ENCODE results near the gene LCNL1.
"Not testable (repeated sequence)": the region's sequence is repeated elsewhere in the genome, so short reads cannot be mapped to it uniquely, and the experiment has no call there.

Gene LCNL1

DNA sequence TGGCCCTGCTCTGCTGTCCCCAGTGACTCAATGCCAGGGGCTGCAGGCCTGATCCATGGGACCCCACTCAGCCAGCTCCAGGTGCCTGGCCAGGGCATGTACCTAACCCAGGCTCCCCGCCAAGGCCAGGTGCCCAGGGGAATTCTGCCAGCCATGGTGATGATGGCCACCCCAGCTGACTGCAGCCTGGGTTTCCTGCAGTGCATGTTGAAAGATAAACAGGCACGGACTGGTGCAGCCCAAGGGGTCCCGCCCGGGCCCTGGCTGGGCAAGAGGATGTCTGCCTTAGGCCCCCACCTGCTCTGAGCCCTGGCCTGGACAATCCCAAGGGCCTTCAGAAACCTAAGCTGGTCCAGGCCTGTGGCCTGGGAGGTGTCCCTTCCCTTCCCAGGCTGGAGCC lies 44.0 kb downstream of the LCNL1 start:
- no peak for TF ChIP-seq POLR2A (IDR thresholded peaks at IDR 0.05; ENCODE audit: low read depth, low read length)
- DNase-seq (ENCODE audit: insufficient read length, low spot score): no peak
- no peak for FAIRE-seq

DNA sequence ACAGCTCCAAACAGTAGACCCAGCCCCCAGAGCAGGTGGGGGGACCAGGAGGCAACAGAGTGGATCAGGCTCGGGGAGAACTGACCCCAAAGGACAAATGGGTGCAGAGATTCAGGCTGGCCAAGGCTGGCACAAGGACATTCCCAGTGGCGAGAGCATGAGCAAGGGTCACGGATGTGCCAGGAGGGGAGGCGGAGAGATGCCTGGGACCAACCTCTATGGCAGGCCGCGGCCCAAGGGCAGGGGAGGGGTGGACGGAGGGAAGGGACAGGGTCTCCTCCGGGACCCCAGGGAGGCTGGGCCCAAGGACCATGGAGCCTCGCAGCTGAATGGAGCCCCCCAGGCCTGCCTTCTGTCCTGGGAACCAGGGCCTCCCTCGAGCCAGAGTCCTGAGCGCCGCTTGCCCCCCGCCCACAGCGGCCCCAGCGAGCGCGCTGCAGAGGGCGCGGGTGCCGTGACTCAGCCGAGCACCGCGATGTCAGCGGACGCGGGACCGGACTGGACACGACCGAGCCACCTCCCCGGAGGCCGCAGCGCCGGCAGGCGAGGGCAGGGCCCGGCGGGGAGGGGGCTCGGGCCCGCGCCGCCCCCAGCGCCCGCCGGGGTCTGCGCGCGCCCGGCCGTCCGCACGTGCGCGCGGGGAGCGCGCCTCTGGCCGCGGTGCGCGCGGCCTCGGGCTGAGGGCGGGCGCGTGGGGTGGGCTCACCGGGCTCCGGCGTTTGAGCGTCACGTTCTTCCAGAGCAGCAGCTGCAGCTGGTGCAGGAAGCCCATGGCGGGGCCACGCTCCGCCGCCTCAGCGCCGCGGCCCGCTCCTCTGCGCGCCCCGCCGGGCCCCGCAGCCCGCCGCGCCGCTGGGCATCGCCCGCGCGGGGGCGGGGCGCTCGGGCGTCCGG lies 44.8 kb downstream of the LCNL1 start, which contains the start of gene ABCA2:
Gene ABCA2 (minus strand): TSS at position 869 of the 894 bp plus-strand sequence. CDS start 97 bp downstream, at position 772.
- peak; percentile 51 for TF ChIP-seq POLR2A (IDR thresholded peaks at IDR 0.05; ENCODE audit: low read depth, low read length)
- FAIRE-seq (no peak), DNase-seq (ENCODE audit: insufficient read length, low spot score) (peak; percentile 85)

DNA sequence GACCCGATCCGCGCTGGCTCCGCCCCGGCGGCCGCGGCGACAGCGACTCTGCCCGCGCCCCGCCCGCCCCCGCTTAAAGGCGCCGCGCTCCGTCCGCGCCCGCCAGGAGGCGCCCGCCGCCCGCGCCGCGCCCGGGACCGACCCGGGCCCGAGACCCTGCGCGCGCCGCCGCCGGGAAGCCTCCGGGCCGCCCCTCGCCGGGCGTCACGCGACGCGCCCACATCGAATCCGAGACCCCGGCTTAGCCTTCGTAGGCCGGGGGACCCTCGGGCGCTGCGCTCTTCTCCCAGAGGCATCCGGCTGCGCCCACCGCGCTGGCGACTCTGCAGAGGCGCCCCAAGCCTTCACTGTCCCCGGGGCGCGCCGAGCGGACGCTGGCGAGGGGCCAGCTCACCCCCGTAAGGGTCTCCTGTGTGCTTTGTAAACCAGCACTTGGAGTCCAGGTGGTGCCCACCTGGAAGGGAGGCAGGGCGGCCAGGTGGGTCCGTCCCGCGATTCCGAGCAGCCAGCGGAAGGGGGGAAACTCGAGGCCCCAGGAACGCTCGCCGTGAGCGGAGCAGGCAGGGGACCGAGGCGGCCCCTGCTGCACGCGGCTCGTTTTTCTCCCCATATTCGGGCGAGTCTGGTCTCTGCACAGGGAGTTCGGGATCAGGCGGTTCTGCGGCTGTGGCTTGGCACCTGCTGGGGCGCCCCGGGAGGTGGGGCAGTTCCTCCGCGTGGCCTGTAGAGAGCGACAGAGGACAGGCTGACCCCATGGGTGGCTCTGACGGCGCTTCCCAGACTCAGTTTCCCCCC lies 45.7 kb downstream of the LCNL1 start:
- DNase-seq (ENCODE audit: insufficient read length, low spot score): peak; percentile 93
- no peak for FAIRE-seq
- TF ChIP-seq POLR2A (IDR thresholded peaks at IDR 0.05; ENCODE audit: low read depth, low read length): no peak

DNA sequence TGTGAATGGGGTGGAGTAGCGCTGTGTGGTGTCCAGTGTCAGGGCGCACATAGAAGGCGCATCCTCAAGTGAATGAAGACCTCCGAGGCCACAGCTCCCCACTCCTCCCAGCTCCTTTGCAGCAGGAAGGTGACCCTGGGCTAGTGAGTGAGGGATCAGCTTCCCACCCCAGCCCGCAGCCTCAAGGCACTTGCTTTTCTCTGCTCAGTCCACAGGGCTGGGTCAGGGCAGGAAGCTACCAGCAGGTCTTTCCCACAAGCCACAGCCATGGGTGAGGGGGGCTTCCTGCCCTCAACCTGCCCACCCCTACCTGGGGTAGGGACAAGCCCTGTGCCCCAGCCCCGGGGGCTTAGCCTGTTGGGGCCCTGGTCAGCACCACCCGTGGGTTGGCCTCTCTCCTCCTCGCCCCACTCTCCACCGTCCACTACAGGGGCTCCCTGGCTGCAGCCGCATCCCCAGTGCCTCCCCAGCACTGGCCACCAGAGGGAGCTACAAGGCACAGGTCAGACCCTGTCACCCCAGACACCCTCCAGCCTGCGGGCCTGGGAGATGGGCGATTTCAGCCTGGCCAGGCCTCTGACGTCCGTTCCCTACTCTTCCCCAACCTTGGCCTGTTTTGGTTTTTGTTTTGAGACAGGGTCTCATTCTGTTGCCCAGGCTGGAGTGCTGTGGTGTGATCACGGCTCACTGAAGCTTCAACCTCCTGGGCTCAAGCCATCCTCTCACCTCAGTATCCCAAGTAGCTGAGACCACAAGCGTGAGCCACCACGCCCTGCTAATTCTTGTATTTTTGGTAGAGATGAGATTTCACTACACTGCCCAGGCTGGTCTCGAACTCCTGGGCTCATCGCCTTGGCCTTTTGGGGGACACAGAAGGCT lies 46.5 kb downstream of the LCNL1 start:
- FAIRE-seq (peak; percentile 65), DNase-seq (ENCODE audit: insufficient read length, low spot score) (peak; percentile 97)
- TF ChIP-seq POLR2A (IDR thresholded peaks at IDR 0.05; ENCODE audit: low read depth, low read length): no peak

DNA sequence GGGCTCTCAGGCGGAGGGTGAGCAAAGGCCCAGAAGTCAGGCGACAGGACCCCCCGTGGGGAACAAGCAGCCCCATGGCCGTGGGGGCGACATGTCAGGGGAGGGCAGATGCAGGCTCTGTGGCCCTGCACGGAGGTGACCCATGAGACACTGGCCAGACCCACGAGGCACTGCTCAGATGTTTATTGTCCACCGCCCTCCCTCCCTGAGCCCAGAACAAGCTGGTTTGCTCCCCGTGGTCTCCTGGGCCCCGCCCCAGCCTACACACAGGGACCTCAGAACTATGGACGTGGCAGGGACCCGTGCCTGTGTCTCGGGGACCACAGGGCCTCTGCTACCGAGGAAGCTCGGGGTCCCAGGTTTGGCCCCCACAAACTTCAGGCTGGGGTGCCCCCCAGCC lies 47.2 kb downstream of the LCNL1 start:
- no peak for FAIRE-seq
- no peak for DNase-seq (ENCODE audit: insufficient read length, low spot score)
- no peak for TF ChIP-seq POLR2A (IDR thresholded peaks at IDR 0.05; ENCODE audit: low read depth, low read length)

DNA sequence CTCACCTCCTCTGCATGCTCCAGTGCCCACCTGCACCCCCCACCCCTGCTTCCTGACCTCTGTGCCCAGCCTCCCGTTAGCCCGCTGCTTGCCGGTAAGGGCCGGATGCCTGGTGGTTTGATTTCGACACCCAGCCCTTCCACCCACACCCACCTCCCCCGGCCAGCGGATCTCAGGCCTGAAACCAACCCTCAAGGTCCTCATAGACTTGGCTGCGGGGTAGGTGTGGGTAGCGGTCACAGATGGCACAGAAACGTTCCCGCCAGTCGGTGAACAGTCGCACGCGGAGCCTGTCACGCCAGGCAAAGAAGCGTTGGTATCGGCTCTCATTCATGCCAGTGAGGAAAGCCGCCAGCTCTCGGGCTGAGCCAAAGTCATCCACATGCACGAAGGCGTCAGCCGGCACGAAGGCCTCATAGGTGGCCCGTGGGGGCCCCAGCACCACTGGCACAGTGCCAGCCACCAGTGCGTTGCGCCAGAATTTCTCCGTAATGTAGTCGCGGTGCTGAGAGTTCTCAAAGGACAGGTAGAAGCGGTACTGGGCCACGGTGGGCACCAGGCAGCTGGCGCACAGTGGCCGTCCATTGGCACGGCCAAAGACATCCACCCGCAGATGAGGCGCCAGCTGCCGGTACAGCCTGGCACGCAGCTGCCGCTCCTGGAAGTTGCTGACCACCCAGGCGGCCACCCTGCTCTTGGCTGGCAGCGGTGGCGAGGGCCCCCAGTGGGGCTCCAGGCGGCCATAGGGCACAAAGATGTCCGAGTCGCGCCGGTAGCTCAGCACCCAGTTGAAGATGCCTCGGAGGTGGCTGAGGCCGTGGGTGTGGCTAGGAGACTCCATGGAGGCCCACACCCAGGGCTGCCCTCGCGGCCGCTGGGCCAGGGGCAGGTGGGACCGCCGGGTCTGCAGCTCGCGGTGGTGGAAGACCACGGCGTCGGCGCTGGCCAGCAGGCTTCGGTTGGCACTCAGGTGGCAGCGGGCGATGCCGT lies 48.0 kb downstream of the LCNL1 start:
- TF ChIP-seq POLR2A (IDR thresholded peaks at IDR 0.05; ENCODE audit: low read depth, low read length): no peak
- DNase-seq (ENCODE audit: insufficient read length, low spot score) (no peak), FAIRE-seq (no peak)

DNA sequence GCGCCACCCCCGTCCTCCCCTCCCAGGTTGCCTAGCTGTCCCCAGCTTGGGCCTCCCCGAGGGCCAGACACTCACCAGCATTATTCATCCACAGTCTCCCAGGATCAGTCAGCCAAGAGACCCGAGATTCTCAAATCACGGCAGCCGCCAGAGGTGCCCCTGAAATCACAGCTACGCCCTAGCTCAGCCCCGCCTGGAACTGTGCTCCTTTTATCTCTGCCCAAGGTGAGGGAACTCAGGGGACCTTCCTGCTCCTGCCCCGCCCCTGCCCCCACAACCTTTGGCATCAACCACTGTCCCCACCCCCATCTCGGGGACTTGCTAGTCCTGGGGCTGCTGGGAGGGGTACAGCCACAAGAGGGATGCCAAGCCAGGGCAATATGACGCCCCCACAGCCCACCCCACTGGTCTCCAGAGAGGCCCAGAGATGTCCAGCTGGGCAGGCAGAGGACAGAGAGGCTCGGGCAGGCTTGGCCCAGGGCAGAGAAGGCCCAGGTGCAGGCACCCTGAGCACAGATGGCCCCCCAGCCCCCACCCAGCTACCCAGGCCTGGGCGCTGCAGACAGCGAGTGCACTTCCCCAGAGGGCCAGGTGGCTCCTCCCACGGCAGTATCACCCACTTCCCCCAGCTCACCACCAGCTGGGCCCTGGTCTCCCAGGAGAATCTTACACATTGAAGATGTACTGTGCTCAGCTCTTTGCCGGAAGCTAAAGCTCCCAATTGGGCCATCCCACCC lies 49.3 kb downstream of the LCNL1 start, which contains the start of gene FUT7:
Gene FUT7 (minus strand): TSS at position 185 of the 737 bp plus-strand sequence. CDS start 97 bp downstream, at position 88.
- TF ChIP-seq POLR2A (IDR thresholded peaks at IDR 0.05; ENCODE audit: low read depth, low read length): no peak
- no peak for FAIRE-seq
- no peak for DNase-seq (ENCODE audit: insufficient read length, low spot score)

DNA sequence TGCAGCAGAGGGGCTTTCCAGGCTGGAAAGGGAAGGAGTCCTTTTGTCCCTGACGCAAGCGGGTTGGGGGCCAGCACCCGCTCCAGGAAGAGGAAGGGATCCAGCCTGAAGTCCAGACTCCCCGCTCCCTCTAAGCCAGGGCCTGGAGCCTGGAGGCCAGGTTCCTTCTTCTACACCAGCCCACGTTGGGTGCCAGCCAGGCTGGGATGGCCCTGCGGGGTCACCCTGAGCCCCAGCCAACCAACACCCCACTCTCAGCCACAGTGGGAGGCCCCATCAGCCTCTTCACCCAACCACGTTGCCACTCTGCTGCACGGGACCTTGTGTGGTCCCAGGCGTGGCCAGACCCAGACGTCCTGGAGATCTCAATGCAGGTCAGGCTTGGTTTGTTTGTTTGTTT lies 50.1 kb downstream of the LCNL1 start:
- FAIRE-seq (no peak), DNase-seq (ENCODE audit: insufficient read length, low spot score) (no peak)
- TF ChIP-seq POLR2A (IDR thresholded peaks at IDR 0.05; ENCODE audit: low read depth, low read length): no peak

DNA sequence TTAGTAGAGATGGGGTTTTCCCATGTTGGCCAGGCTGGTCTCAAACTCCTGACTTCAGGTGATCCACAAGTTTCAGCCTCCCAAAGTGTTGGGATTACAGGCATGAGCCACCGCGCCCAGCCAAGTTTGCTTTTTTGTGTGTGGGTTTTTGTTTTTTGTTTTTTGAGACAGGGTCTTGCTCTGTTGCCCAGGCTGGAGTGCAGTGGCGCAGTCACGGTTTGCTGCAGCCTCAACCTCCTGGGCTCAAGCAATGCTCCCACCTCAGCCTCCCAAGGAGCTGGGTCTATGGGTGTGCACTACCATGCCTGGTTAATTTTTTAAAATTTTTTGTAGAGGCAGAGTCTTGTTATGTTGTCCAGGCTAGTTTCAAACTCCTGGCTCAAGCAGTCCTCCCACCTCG lies 50.7 kb downstream of the LCNL1 start:
- not testable (repeated sequence) for FAIRE-seq; DNase-seq (ENCODE audit: insufficient read length, low spot score)

DNA sequence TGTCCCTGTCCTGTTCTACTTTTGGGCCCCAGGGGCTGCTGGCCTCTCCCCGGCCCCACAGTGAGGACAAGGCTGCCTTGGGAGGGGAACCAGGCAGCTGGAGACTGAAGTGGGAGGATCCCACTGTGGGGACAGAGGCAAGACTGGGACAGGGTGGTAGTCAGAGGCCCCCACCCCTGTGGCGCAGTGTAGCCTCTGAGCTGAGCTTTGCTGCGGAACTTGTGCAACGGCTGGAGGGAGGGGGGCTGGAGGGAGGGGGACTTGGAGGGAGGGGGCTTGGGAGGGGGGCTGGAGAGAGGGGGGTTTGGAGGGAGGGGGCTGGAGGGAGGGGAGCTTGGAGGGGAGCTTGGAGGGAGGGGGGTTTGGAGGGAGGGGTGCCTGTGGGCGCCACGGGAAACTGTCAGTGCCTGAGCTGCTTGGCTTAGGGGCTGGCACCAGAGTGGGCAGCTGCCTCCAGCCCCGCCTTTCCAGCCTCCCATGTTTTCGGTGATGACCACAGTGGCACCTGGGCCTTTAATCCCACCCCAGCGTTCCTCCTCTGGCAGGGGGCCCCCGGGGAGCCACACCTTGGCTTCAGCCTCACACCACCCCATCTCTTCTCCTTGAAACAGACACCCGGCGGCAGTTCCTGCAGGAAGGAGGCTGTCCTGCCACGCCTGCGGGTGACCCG lies 51.4 kb downstream of the LCNL1 start:
- FAIRE-seq: no peak
- DNase-seq (ENCODE audit: insufficient read length, low spot score): peak; percentile 86
- no peak for TF ChIP-seq POLR2A (IDR thresholded peaks at IDR 0.05; ENCODE audit: low read depth, low read length)

DNA sequence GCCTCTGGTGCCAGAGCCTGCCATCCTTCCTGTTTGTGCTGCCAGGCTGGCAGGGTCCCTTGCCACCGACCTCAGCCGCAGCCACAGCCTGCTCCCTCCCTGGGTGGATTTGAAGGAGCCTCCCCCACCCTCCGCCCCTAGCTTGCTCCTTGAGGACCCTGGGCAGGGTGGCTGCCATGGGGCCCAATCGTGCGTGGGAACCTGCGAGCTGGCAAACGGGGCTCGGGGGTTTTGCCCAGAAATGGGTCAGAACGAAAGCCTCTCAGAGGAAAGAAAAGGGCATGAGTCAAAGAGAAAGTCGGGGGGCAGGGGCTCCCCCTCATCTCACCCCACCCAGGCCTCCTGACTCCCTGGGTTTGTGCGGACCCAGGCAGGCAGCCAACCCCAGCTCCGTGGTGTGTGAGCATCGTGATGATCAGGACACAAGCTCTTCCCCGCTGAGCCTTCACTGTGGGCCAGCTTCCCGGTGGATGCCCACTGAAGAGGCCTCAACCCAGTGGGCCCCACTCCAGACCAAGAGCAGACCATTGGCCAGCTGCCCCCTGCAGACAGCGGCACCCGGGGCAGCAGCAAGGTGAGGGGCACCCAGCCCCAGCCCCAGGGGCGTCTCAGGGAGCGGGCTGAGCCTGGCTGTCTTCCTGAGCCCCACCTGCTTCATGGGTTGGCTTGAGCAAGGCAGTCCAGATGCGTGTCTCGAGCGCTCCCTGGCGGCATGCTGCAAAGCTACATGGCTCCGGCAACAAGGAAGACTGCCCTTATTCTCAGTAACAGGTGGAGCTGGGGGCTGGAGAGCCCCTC lies 52.1 kb downstream of the LCNL1 start:
- no peak for TF ChIP-seq POLR2A (IDR thresholded peaks at IDR 0.05; ENCODE audit: low read depth, low read length)
- peak; percentile 100 for DNase-seq (ENCODE audit: insufficient read length, low spot score)
- no peak for FAIRE-seq
